Tibial nerve (tissue), 3 donors: ENCODE measurements around the gene RPUSD1.

Experiments used
- EP300 ChIP-seq, 2 donors: sonication (generic); formaldehyde crosslinking; IDR thresholded peaks; one replicate each; pipeline ENCODE4 v1.6.1; 2017; ENCODE audit warnings: antibody characterized with exemption in 2 of 2, mild to moderate bottlenecking in 1 of 2
- POLR2A ChIP-seq, 2 donors: fragments of 450-650 bp; IDR thresholded peaks; one replicate each; pipeline ENCODE4 v1.6.1; 2017; ENCODE audit warnings: antibody characterized with exemption in 2 of 2, mild to moderate bottlenecking in 2 of 2, moderate library complexity in 2 of 2

DNA sequence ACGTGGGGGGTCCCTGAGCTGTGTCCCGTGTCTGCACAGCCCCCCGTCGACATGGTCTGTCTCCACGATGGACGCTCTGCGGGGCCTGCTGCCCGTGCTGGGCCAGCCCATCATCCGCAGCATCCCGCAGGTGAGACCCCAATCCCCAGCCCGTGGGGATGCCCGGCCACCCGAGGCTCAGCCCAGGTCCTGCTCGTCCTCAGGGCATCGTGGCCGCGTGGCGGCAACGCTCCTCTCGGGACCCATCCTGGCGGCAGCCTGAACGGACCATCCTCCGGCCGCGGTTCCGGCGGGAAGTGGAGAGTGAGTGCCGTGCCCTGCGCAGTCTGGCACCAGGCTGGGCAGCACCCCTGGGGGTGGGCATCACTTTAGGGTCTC lies 22.7 kb downstream of the RPUSD1 start:
- TF ChIP-seq EP300 (IDR thresholded peaks at IDR 0.05): no peak
- TF ChIP-seq POLR2A (IDR thresholded peaks at IDR 0.05): no peak
